Keratinocyte (primary cell): ENCODE data around the gene AGAP1. TPM values are rescaled to one million over a fixed set of nuclear protein-coding genes. Genes with fewer than 3 reads are reported as not detected.

ENCODE experiments used
- DNase-seq: peaks from one replicate; pipeline ENCODE4 v3.0.0-alpha.2; 2011; ENCODE audit warnings: low read depth, missing footprints, low spot score
- FAIRE-seq: peaks from 2 replicates; lab custom pipeline; 2011; peaks lifted over from hg19 to GRCh38; lab: Jason Lieb, UNC
- H2AFZ ChIP-seq: 2 replicates; pipeline ENCODE4 v1.6.0; 2012; ENCODE audit warnings: low read length, control low read depth, inconsistent platforms; ENCODE audit not compliant: control insufficient read depth
- H3K27ac ChIP-seq: 2 replicates; pipeline ENCODE4 v1.5.1; 2011; ENCODE audit warnings: low read length; ENCODE audit not compliant: control insufficient read depth, insufficient read depth
- H3K27me3 ChIP-seq: 3 replicates; pipeline ENCODE4 v1.6.0; 2011; ENCODE audit warnings: low read length; ENCODE audit not compliant: control insufficient read depth, insufficient read depth; ENCODE audit errors: extremely low read depth
- H3K36me3 ChIP-seq, 2 experiments: 2 replicates in 1 of 2; 3 replicates in 1 of 2; pipeline ENCODE4 v1.5.1; 2011; ENCODE audit warnings: low read length in 2 of 2, mild to moderate bottlenecking in 1 of 2; ENCODE audit not compliant: control insufficient read depth in 2 of 2, insufficient read depth in 2 of 2; ENCODE audit errors: extremely low read depth in 1 of 2
- H3K4me1 ChIP-seq: 3 replicates; pipeline ENCODE4 v1.5.1; 2011; ENCODE audit warnings: low read length; ENCODE audit not compliant: control insufficient read depth, insufficient read depth; ENCODE audit errors: extremely low read depth
- H3K4me2 ChIP-seq: 3 replicates; pipeline ENCODE4 v1.6.0; 2011; ENCODE audit warnings: low read depth, low read length; ENCODE audit not compliant: control insufficient read depth, insufficient read depth; ENCODE audit errors: extremely low read depth
- H3K4me3 ChIP-seq, 3 experiments: fragments of 200-600 bp in 1 of 3; sonication (generic) in 1 of 3; 2 replicates in 2 of 3; 3 replicates in 1 of 3; pipeline ENCODE4 v1.5.1; 2011 to 2016; ENCODE audit warnings: low read length in 3 of 3, mild to moderate bottlenecking in 3 of 3, control low read depth in 2 of 3, inconsistent platforms in 1 of 3, low read depth in 1 of 3, mixed read lengths in 1 of 3, mixed run types in 1 of 3, moderate library complexity in 1 of 3; ENCODE audit not compliant: control insufficient read depth in 2 of 3, insufficient read depth in 2 of 3; ENCODE audit errors: extremely low read depth in 1 of 3
- H3K79me2 ChIP-seq: 2 replicates; pipeline ENCODE4 v1.6.0; 2012; ENCODE audit warnings: low read length; ENCODE audit not compliant: control insufficient read depth, insufficient read depth
- H3K9ac ChIP-seq: 3 replicates; pipeline ENCODE4 v1.6.0; 2011; ENCODE audit warnings: low read length; ENCODE audit not compliant: control insufficient read depth, insufficient read depth; ENCODE audit errors: extremely low read depth
- H3K9me1 ChIP-seq: 3 replicates; pipeline ENCODE4 v1.6.0; 2011; ENCODE audit warnings: low read length; ENCODE audit not compliant: control insufficient read depth, insufficient read depth; ENCODE audit errors: extremely low read depth
- H3K9me3 ChIP-seq: 2 replicates; pipeline ENCODE4 v1.5.1; 2012; ENCODE audit warnings: low read depth, low read length; ENCODE audit not compliant: control insufficient read depth
- H4K20me1 ChIP-seq: 3 replicates; pipeline ENCODE4 v1.6.0; 2011; ENCODE audit warnings: low read length; ENCODE audit not compliant: control insufficient read depth, insufficient read depth; ENCODE audit errors: extremely low read depth
- CTCF ChIP-seq, 3 experiments: IDR thresholded peaks in 1 of 3; conservative IDR thresholded peaks in 1 of 3; optimal IDR thresholded peaks in 1 of 3; 2 replicates in 2 of 3; 3 replicates in 1 of 3; pipeline versions ENCODE3 to v1.5.1; 2011; ENCODE audit warnings: low read length in 3 of 3, mild to moderate bottlenecking in 3 of 3, moderate library complexity in 2 of 3, control low read depth in 1 of 3, inconsistent platforms in 1 of 3; ENCODE audit not compliant: insufficient read depth in 2 of 3; ENCODE audit errors: extremely low read depth in 1 of 3
- EZH2 ChIP-seq: IDR thresholded peaks from one replicate; pipeline ENCODE4 v1.6.1; 2012; ENCODE audit warnings: inconsistent platforms, mild to moderate bottlenecking, low read length, moderate library complexity
- dilution Hi-C: fragments of 300-500 bp; cut with MboI; formaldehyde crosslinking; loops from one replicate; pipeline ENCODE4 v1.7.0; 2020; ENCODE audit warnings: low sequenced_read_pairs; ENCODE audit not compliant: extremely low pct_ligation_motif_present
- polyA plus RNA-seq, 5 experiments: library from polyadenylated mRNA; depleted of rRNA in 3 of 5; stranded (reverse) in 3 of 5; stranded (forward) in 1 of 5; unstranded in 1 of 5; fragments of >200 nt; gene quantifications; 1 replicate in 1 of 5; 2 replicates in 3 of 5; 3 replicates in 1 of 5; pipeline versions ENCODE4 v1.2.1 to v1.2.3, GENCODE V29; 2011 to 2012; ENCODE audit warnings: missing spikeins in 2 of 5, low read depth in 1 of 5, low replicate concordance in 1 of 5

AGAP1 gene
- polyA plus RNA-seq, 1 donor (not counting 4 experiments of a cell fraction or from before 2014, with no cell fraction given): 12.6 TPM

GRCh38 chr2:236083934-236084333 is 590.1 kb downstream of the AGAP1 start:
- dilution Hi-C loops: no loop called here

GRCh38 chr2:236085211-236085610 is 591.4 kb downstream of the AGAP1 start:
- H3K9me3 ChIP-seq: no peaks in the 10 kb centered on the region
- H3K9me1 ChIP-seq: no peaks in the 10 kb centered on the region
- FAIRE-seq (no peak), DNase-seq (no peak)
- H3K27ac ChIP-seq: no peak overlapping the region
- peaks cover 9% of the 10 kb centered on the region for H3K4me1 ChIP-seq
- no peak overlapping the region for H2AFZ ChIP-seq
- dilution Hi-C loops: no loop called here
- no peaks in the 10 kb centered on the region for H3K36me3 ChIP-seq
- no peaks in the 10 kb centered on the region for H3K27me3 ChIP-seq
- no peak overlapping the region for H3K4me3 ChIP-seq
- H3K4me2 ChIP-seq: no peak overlapping the region
- no peak overlapping the region for H3K9ac ChIP-seq
- H3K79me2 ChIP-seq: no peaks in the 10 kb centered on the region
- no peaks in the 10 kb centered on the region for H4K20me1 ChIP-seq
- no peak for TF ChIP-seq CTCF (optimal IDR thresholded peaks at IDR 0.05 in 1 of 3, IDR thresholded peaks at IDR 0.05 in 1 of 3, conservative IDR thresholded peaks at IDR 0.05 in 1 of 3; ENCODE audit: extremely low read depth in 1 of 3, insufficient read depth in 2 of 3, low read length in 3 of 3)
- TF ChIP-seq EZH2: no peak

More at GRCh38 chr2:236083934-236084333, 590.1 kb downstream of the AGAP1 start:
- TF ChIP-seq EZH2 (no peak), CTCF (optimal IDR thresholded peaks at IDR 0.05 in 1 of 3, IDR thresholded peaks at IDR 0.05 in 1 of 3, conservative IDR thresholded peaks at IDR 0.05 in 1 of 3; ENCODE audit: extremely low read depth in 1 of 3, insufficient read depth in 2 of 3, low read length in 3 of 3) (no peak)
- no peak overlapping the region for H3K27ac ChIP-seq
- H3K36me3 ChIP-seq: no peaks in the 10 kb centered on the region
- no peaks in the 10 kb centered on the region for H3K27me3 ChIP-seq
- H3K9ac ChIP-seq: no peak overlapping the region
- no peaks in the 10 kb centered on the region for H3K9me3 ChIP-seq
- H2AFZ ChIP-seq: no peak overlapping the region
- H3K4me1 ChIP-seq: peaks cover 9% of the 10 kb centered on the region
- H4K20me1 ChIP-seq: no peaks in the 10 kb centered on the region
- no peak for DNase-seq
- no peak overlapping the region for H3K4me3 ChIP-seq
- H3K79me2 ChIP-seq: no peaks in the 10 kb centered on the region
- no peak overlapping the region for H3K4me2 ChIP-seq
- FAIRE-seq: no peak
- H3K9me1 ChIP-seq: no peaks in the 10 kb centered on the region
